Measurements from ENCODE around the gene LRRC4.

GRCh38 chr7:128005117-128005516, 26.1 kb downstream of the LRRC4 start:
- no peak for TF ChIP-seq CTCF (IDR thresholded peaks at IDR 0.05; ENCODE audit: insufficient read depth, low read length)
- TF ChIP-seq SPI1 (IDR thresholded peaks at IDR 0.05; ENCODE audit: borderline replicate concordance, low read depth), result no peak
